Gastrocnemius medialis (tissue), 4 donors: ENCODE measurements around the gene CAMK4.

Experiments used
- POLR2A ChIP-seq, 2 donors: fragments of 450-650 bp; IDR thresholded peaks; one replicate each; pipeline ENCODE4 v1.6.1; 2017; ENCODE audit warnings: antibody characterized with exemption in 2 of 2, mild to moderate bottlenecking in 2 of 2, moderate library complexity in 2 of 2
- TF ChIP-seq, protein P1 (sequence below), 5 experiments: fragments of 450-650 bp in 3 of 5; fragments of 200-600 bp in 2 of 5; sonication (generic) in 2 of 5; IDR thresholded peaks in 4 of 5; conservative IDR thresholded peaks in 1 of 5; 1 replicate in 4 of 5; 2 replicates in 1 of 5; pipeline ENCODE4 v1.5.1; 2016 to 2019; ENCODE audit warnings: antibody characterized with exemption in 5 of 5, mild to moderate bottlenecking in 3 of 5, moderate library complexity in 3 of 5

DNA sequence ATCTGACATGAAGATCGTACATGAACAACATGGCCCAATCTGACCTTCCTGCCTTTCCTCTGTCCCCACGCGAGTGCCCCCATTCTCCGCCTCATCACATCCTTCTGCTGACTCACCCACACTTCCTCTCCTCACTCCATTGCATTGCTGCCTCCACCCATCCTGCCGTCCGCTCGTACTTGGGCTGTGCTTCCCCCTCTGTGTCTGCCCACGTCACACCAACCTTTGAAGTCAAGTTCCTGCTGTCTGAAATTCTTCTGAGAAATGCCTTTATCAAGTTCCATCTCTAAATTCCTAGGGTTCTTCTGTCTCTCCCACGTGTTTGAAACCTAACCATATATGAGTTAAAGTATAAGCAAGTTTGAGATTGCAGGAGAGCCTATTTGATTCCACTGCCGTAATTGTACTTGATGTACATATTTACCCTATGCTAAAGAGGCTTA lies 306.1 kb downstream of the CAMK4 start:
- no peak for TF ChIP-seq POLR2A (IDR thresholded peaks at IDR 0.05)
- TF ChIP-seq, protein P1, sequence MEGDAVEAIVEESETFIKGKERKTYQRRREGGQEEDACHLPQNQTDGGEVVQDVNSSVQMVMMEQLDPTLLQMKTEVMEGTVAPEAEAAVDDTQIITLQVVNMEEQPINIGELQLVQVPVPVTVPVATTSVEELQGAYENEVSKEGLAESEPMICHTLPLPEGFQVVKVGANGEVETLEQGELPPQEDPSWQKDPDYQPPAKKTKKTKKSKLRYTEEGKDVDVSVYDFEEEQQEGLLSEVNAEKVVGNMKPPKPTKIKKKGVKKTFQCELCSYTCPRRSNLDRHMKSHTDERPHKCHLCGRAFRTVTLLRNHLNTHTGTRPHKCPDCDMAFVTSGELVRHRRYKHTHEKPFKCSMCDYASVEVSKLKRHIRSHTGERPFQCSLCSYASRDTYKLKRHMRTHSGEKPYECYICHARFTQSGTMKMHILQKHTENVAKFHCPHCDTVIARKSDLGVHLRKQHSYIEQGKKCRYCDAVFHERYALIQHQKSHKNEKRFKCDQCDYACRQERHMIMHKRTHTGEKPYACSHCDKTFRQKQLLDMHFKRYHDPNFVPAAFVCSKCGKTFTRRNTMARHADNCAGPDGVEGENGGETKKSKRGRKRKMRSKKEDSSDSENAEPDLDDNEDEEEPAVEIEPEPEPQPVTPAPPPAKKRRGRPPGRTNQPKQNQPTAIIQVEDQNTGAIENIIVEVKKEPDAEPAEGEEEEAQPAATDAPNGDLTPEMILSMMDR (IDR thresholded peaks at IDR 0.05 in 4 of 5, conservative IDR thresholded peaks at IDR 0.05 in 1 of 5): no peak
